GM18511 (cell line): ENCODE measurements around the gene TEF.
"Not testable (repeated sequence)": the region's sequence is repeated elsewhere in the genome, so short reads cannot be mapped to it uniquely, and the experiment has no call there.

ENCODE experiments used
- ATAC-seq: cut with Tn5 transposase; IDR thresholded peaks from one replicate; pipeline ENCODE4 v1.9.1; 2021; ENCODE audit warnings: mild to moderate bottlenecking, moderate library complexity; ENCODE audit not compliant: unreplicated experiment

The TEF gene

GRCh38 chr22:41417622-41418390 lies 36.1 kb downstream of the TEF start:
- no peak for ATAC-seq

DNA sequence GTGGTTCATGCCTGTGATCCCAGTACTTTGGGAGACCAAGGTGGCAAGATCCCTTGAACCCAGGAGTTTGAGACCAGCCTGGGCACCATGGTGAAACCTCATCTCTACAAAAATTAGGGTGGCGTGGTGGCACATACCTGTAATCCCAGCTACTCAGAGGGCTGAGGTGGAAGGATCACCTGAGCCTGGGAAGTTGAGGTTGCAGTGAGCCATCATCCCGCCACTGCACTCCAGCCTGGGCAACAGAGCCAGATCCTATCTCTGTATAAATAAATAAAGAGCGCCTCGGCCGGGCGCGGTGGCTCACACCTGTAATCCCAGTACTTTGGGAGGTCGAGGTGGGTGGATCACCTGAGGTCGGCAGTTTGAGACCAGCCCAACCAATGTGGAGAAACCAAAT lies 37.0 kb downstream of the TEF start:
- ATAC-seq, result no peak

DNA sequence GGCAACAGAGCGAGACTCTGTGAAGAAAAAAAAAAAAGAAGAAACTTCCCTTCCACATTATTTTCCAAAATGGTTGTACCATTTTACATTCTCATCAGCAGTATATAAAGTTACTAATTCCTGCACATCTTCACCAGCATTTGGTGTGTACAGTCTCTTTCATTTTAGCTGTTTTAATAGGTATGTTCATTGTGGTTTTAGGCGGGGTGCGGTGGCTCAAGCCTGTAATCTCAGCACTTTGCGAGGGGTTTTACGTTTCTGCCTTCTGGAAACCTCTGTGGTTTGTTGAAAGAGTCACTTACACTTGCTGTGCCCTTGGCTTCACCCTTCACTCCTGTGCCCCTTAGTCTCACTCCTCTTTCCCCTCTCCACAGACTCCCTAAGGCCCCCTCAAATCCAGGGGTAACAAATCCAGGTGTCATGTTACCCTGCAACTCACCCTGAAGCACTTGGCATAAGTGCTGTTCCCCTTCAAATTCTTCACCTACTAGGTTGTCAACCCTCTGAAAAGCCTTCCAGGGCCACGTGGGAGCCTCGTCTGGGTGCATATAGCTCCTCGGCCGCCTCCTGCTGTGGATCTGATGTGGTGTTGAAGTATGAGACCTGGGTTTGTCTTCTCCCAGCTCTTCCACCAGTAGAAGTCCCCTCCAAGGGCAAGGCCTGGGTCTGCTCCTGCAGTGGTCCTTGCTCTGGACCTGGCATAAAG lies 44.1 kb downstream of the TEF start:
- no peak for ATAC-seq

DNA sequence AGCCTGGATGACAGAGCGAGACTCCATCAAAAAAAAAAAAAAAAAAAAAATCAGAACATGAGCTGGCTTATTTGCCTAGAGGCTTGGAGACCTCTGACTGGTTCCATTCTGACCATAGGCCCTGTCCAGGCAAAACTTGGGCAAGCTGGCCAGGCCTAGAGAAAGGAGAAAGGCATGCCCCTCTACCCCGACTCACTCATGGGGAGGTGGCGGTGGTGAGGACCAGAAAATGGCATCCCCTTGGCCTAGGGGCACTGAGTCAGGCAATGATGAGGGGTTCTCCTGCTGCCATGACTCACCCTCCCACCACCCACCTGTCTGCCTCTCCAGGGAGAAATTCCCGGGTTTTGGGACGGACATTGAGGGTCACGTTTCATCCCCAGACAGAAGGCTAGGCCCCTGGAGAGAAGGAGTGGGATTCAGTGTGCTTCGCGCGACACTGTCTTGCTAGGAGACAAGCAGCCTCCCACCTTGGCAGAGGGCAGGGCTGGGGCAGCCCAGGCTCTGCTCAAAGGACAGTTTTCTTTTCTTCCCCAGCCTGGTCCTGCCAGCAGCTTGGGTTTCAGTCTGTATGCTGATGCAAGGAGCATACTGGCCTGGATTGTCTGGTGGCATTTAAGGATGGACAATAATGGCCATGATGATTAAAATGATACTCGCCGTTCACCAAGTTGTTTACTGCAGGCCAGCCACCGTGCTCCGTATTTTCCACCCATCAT lies 47.6 kb downstream of the TEF start:
- ATAC-seq, result no peak

GRCh38 chr22:41429951-41430332 lies 48.2 kb downstream of the TEF start:
- no peak for ATAC-seq

DNA sequence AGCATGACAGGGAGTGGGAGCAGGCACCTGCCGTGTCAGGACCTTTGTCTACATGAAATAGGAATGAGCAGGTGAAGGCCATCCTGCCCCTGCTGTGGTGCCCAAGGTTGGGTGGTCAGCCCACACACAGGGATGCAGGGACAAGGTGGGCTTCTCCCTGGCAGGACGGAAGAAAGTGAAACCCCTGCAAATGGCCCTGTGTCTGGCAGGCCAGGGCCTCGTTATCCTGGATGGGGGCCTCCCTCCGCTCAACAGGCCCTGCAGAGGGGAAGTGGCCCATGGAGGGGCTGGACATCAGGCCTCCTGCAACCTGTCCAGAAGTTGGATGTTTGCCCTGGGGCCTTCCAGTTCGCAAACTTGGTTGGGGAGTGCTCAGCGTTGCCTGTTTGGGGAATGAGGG lies 49.9 kb downstream of the TEF start:
- no peak for ATAC-seq

DNA sequence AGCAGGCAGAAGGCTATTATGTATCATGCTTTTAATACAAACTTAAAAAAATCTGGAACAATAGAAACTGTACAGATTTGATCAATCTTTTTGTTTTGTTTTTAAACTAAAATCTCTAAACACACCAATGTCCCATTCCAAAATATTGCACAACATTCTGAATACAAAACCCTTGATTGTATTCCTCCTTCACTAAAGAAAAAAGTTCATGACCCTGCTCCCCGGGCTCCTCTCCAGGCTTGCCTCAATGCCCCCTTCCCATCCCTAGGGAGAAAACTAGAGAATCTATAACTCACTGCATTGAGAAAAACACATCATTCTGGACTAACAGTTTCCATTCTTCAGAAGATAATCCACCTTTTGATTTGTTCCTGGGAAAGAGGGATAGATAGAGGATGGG lies 51.7 kb downstream of the TEF start:
- not testable (repeated sequence) for ATAC-seq

- not testable (repeated sequence) for ATAC-seq
Observed at GRCh38 chr22:41434361-41435003, 52.7 kb downstream of the TEF start.

DNA sequence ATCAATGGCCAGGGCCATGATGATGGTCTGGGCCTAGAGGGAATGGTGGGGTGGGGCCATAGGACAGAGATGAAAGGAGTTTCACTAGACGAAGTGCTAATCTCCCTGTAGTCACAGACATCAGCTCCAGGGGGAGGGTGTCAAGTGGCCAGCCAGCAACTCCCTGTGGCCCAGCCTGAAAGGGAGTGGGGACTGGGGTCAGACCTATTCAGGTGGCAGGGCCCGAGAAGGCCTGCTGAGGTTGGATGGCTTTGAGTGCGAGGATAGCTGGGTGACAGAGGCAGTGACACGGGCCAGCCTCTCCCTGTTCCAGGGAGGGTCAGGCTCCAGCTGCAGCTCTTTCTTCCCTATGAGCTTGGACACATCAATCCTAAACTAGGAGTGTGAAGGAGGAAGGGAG lies 53.8 kb downstream of the TEF start:
- ATAC-seq, result no peak

- ATAC-seq, result no peak
Observed at GRCh38 chr22:41436322-41437113, 54.8 kb downstream of the TEF start.

- no peak for ATAC-seq
Observed at GRCh38 chr22:41437198-41437597, 55.5 kb downstream of the TEF start.

DNA sequence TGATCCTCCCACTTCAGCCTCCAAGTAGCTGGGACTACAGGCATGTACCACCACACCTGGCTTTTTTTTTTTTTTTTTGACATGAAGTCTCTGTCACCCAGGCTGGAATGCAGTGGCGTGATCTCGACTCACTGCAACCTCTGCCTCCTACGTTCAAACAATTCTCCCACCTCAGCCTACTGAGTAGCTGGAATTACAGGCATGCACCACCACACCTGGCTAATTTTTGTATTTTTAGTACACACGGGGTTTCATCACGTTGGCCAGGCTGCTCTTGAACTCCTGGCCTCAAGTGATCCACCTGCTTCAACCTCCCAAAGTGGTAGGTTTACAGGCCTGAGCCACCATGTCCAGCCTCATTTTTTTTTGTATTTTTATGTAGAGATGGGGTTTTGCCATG lies 58.8 kb downstream of the TEF start:
- not testable (repeated sequence) for ATAC-seq

- ATAC-seq, result no peak
Observed at GRCh38 chr22:41442240-41442792, 60.6 kb downstream of the TEF start.

- ATAC-seq, result peak; percentile 57
Observed at GRCh38 chr22:41444360-41445128, 62.8 kb downstream of the TEF start.

GRCh38 chr22:41445129-41446056 lies 63.7 kb downstream of the TEF start:
- ATAC-seq, result no peak

DNA sequence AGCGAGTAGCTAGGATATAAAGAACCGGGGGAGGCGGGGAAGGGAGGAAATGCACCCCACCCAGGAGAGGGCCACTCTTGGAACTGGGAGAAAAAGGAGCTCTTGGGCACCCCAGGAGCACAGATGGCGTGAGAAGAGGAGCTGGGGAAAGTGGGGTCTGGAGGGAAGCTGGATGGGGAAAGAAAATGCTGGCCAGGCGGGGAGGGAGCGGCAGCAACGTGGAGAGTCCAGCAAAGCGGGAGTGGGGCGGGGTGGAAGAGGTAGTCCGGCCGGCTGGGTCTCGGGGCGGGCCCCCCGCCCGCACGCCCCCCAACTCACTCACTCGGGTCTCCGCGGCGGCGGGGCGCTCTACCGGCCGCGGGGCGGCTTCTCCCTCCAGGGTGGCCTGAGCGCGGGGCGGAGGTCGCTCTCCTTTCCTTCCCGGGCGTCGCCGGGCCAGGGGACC lies 64.3 kb downstream of the TEF start:
- ATAC-seq, result no peak

GRCh38 chr22:41446639-41447434 lies 65.1 kb downstream of the TEF start, which contains the start of gene TOB2:
Gene TOB2 (minus strand): TSS chr22:41446801. CDS start chr22:41437345, 9,456 bp downstream.
- ATAC-seq, result peak; percentile 40
